ENCODE data around the gene BTN3A1. TPM values are rescaled to one million over a fixed set of nuclear protein-coding genes. Genes with fewer than 3 reads are reported as not detected.
"Not testable (repeated sequence)": the region's sequence is repeated elsewhere in the genome, so short reads cannot be mapped to it uniquely, and the experiment has no call there.

The BTN3A1 gene
- total RNA-seq, 1 donor from 2014 or later: 9.4 TPM

- DNase-seq (no peak), ATAC-seq (no peak)
- intact Hi-C loops (cut with micrococcal nuclease): no loop called here
Observed at GRCh38 chr6:26377719-26378118, 24.4 kb upstream of the BTN3A1 start.

- DNase-seq; ATAC-seq; intact Hi-C loops (cut with micrococcal nuclease): not testable (repeated sequence)
Observed at GRCh38 chr6:26378143-26378542, 23.9 kb upstream of the BTN3A1 start.

- intact Hi-C loops (cut with micrococcal nuclease): no loop called here
- ATAC-seq: no peak
- no peak for DNase-seq
Observed at GRCh38 chr6:26379292-26379691, 22.8 kb upstream of the BTN3A1 start.

- ATAC-seq (no peak), DNase-seq (no peak)
- intact Hi-C loops (cut with micrococcal nuclease): no loop called here
Observed at GRCh38 chr6:26379740-26380139, 22.3 kb upstream of the BTN3A1 start.

- DNase-seq (no peak), ATAC-seq (no peak)
- intact Hi-C loops (cut with micrococcal nuclease): no loop called here
Observed at GRCh38 chr6:26380256-26380655, 21.8 kb upstream of the BTN3A1 start.

GRCh38 chr6:26382121-26382520 lies 20.0 kb upstream of the BTN3A1 start:
- intact Hi-C loops (cut with micrococcal nuclease): no loop called here
- DNase-seq: no peak

GRCh38 chr6:26383624-26384417 lies 18.3 kb upstream of the BTN3A1 start:
- no peak for DNase-seq
- peak; percentile 60 for ATAC-seq
- intact Hi-C loops (cut with micrococcal nuclease): no loop called here

More at GRCh38 chr6:26382121-26382520, 20.0 kb upstream of the BTN3A1 start:
- no peak for ATAC-seq

- intact Hi-C loops (cut with micrococcal nuclease): no loop called here
Observed at GRCh38 chr6:26385734-26386125, 16.3 kb upstream of the BTN3A1 start.

GRCh38 chr6:26387565-26387964 lies 14.5 kb upstream of the BTN3A1 start:
- intact Hi-C loops (cut with micrococcal nuclease): no loop called here
- ATAC-seq (no peak), DNase-seq (no peak)

More at GRCh38 chr6:26385734-26386125, 16.3 kb upstream of the BTN3A1 start:
- ATAC-seq (no peak), DNase-seq (no peak)

- intact Hi-C loops (cut with micrococcal nuclease): no loop called here
- DNase-seq (no peak), ATAC-seq (no peak)
Observed at GRCh38 chr6:26388014-26388413, 14.1 kb upstream of the BTN3A1 start.

- no peak for ATAC-seq
- DNase-seq: no peak
- intact Hi-C loops (cut with micrococcal nuclease): no loop called here
Observed at GRCh38 chr6:26388441-26388840, 13.6 kb upstream of the BTN3A1 start.

GRCh38 chr6:26389349-26389894 lies 12.7 kb upstream of the BTN3A1 start:
- intact Hi-C loops (cut with micrococcal nuclease): no loop called here
- ATAC-seq: no peak
- no peak for DNase-seq

GRCh38 chr6:26390531-26390930 lies 11.5 kb upstream of the BTN3A1 start:
- DNase-seq: no peak
- intact Hi-C loops (cut with micrococcal nuclease): no loop called here

GRCh38 chr6:26392932-26393636 lies 9.0 kb upstream of the BTN3A1 start:
- ATAC-seq (no peak), DNase-seq (no peak)
- intact Hi-C loops (cut with micrococcal nuclease): no loop called here

More at GRCh38 chr6:26390531-26390930, 11.5 kb upstream of the BTN3A1 start:
- no peak for ATAC-seq

GRCh38 chr6:26394289-26394688 lies 7.8 kb upstream of the BTN3A1 start:
- no peak for ATAC-seq
- intact Hi-C loops (cut with micrococcal nuclease): no loop called here
- no peak for DNase-seq

- DNase-seq (no peak), ATAC-seq (no peak)
- intact Hi-C loops (cut with micrococcal nuclease): no loop called here
Observed at GRCh38 chr6:26398555-26398954, 3.5 kb upstream of the BTN3A1 start.

GRCh38 chr6:26400626-26401025 lies 1.4 kb upstream of the BTN3A1 start:
- intact Hi-C loops (cut with micrococcal nuclease): no loop called here
- DNase-seq (no peak), ATAC-seq (no peak)

- intact Hi-C loops (cut with micrococcal nuclease): no loop called here
- DNase-seq: no peak
- peak; percentile 24 for ATAC-seq
Observed at GRCh38 chr6:26401389-26401986, 587 bp upstream of the BTN3A1 start.

- intact Hi-C loops (cut with micrococcal nuclease): no loop called here
- no peak for ATAC-seq
- no peak for DNase-seq
Observed at GRCh38 chr6:26403893-26404292, 1.8 kb downstream of the BTN3A1 start.

- no peak for DNase-seq
- intact Hi-C loops (cut with micrococcal nuclease): no loop called here
- ATAC-seq: no peak
Observed at GRCh38 chr6:26404546-26404945, 2.5 kb downstream of the BTN3A1 start.

Measured in left ventricle myocardium superior (tissue), 1 donor.